GM18499 (cell line): ENCODE measurements around the gene TSPAN1.

Source experiments
- ATAC-seq: cut with Tn5 transposase; IDR thresholded peaks from one replicate; pipeline ENCODE4 v1.9.1; 2021; ENCODE audit warnings: moderate number of reproducible peaks; ENCODE audit not compliant: insufficient read depth, unreplicated experiment

TSPAN1 gene

DNA sequence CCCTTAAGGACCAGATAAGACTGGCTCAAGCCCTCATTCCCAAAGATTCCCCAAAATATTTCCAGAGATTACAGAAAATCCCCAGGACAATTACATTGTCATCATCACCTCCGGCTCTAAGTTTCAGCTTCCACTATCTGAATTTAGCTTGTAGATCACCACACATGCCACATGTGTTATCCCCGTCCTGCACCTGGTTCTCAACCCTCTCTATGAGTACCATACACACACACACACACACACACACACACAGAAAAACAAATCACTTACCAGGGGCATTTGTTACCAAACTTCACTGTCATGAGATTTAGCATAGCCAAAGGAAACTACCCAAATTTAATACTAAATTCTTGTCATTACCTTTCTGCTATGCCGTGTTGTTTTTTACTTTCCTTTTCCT lies 15.4 kb upstream of the TSPAN1 start:
- no peak for ATAC-seq

GRCh38 chr1:46160212-46160611 lies 14.7 kb upstream of the TSPAN1 start:
- ATAC-seq: no peak

GRCh38 chr1:46166521-46167462 lies 8.1 kb upstream of the TSPAN1 start:
- no peak for ATAC-seq

- no peak for ATAC-seq
These were observed 6.4 kb upstream of the TSPAN1 start for GRCh38 chr1:46168477-46168876.

DNA sequence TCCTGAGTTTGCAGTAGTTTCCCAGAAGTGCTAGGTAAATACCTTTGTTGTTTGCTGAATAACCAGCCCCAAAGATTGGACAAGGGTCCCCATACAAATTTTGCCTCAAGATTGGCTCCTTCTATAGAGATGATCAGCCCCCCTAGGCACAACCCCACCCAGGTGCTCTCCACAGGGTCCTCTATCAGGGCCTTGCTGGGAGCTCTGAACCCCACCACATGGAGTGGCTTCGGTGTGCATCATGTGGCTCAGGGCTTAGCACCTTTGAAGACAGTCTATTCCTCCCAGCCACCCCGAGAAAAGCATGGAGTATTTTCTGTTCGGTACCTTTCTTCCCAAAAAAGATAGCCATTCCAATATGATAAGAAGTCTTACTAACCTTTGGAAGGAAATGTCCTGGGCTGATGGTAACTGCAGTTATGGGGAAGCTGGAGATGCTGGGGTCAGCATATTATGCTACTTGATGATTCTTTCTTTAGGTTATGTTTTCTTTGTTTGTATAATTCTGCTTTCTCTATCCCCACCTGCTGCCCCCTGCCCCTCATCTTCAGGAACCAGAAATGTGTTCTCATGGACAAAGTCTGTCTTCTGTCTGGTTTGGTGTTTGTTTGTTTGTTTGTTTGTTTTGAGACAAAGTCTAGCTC lies 5.0 kb upstream of the TSPAN1 start:
- ATAC-seq: no peak

- no peak for ATAC-seq
These were observed 3.5 kb upstream of the TSPAN1 start for GRCh38 chr1:46171351-46171750.

- no peak for ATAC-seq
These were observed 3.0 kb upstream of the TSPAN1 start for GRCh38 chr1:46171871-46172270.

DNA sequence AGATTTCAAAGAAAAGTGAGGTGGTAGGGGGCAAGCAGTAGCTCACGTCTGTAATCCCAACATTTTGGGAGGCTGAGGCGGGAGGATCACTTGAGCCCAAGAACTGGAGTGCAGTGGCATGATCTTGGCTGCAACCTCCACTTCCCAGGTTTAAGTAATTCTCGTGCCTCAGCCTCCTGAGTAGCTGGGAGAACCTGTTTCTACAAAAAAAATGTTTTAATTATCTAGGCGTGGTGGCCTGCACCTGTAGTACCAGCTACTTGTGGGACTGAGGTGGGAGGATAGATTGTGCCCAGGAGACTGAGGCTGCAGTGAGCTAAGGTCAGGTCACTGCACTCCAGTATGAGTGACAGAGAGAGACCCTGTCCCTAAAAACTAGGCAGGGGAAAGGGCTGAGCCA lies 2.6 kb upstream of the TSPAN1 start:
- ATAC-seq: no peak

GRCh38 chr1:46173361-46173856 lies 1.5 kb upstream of the TSPAN1 start:
- no peak for ATAC-seq

GRCh38 chr1:46175243-46175642 lies 356 bp downstream of the TSPAN1 start:
- ATAC-seq: no peak

GRCh38 chr1:46176211-46176865 lies 1.5 kb downstream of the TSPAN1 start, which contains the start of gene P3R3URF:
TSS of gene P3R3URF (minus strand) at chr1:46176488. CDS start at chr1:46176471, 17 bp downstream.
- no peak for ATAC-seq

GRCh38 chr1:46179138-46180081 lies 4.5 kb downstream of the TSPAN1 start:
- no peak for ATAC-seq

- no peak for ATAC-seq
These were observed 5.3 kb downstream of the TSPAN1 start for GRCh38 chr1:46180082-46180616.

DNA sequence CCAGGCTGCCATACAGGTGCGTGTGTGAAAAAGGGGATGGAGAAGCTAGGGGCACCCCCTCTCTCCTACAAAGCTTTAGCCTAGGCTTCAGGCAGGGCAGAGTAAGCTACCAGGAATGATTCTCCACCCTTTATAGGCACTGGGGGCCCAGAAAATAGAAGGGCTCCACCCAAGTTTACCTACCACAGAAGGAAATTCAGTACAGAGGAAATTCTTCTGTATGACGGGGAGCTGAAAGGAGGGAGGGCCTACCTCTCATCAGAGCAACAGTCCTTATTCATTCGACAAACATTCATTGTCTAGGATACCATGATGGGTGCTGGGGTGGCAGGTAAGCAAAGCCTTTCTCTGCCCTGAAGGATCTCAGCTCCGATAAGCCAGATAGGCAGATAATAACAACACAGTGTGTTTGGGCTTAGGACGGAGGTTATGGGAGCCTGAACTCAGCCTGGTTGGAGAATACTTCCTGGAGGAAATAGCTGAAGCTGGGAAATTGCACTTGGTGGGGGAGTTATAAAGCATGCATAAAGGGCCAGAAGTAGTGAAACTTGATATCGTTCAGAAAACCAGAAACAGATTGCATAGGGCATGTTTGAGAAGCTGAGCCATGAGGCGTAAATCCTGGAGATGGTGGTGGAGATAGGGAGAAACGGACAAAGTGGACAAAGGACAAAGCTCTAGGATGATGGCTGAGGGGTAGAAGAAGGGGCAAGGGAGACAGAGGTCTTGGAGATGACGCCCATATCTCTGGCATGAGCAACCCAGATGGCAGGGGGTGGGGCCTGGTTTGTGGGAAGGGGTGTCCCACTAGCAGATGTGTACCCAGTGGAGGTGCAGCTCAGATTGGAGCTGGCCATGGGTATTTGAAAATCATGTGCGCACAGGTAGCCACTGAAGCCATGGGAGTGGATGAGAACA lies 6.7 kb downstream of the TSPAN1 start:
- no peak for ATAC-seq

- ATAC-seq: no peak
These were observed 8.4 kb downstream of the TSPAN1 start for GRCh38 chr1:46183079-46183847.

GRCh38 chr1:46183926-46184557 lies 9.2 kb downstream of the TSPAN1 start:
- ATAC-seq: no peak

DNA sequence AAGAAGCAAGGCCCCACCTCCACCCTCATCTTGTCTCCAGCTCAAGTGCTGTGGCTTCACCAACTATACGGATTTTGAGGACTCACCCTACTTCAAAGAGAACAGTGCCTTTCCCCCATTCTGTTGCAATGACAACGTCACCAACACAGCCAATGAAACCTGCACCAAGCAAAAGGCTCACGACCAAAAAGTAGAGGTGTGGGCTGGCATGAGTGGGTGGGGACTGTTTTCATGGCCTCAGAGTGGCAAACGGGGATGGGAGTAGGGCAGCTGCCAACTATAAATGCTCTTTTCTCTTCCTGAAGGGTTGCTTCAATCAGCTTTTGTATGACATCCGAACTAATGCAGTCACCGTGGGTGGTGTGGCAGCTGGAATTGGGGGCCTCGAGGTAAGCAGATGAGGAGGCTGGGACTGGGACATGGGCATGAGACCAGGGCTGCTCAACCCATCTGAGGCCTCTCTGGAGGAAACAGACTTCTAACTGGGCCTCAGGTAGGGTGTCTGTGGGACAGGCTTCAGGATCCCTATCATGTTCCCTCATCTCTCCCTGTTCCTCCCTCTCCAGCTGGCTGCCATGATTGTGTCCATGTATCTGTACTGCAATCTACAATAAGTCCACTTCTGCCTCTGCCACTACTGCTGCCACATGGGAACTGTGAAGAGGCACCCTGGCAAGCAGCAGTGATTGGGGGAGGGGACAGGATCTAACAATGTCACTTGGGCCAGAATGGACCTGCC lies 10.2 kb downstream of the TSPAN1 start:
- no peak for ATAC-seq
